GM18499 (cell line): ENCODE measurements around the gene COQ5.
"Not testable (repeated sequence)": the region's sequence is repeated elsewhere in the genome, so short reads cannot be mapped to it uniquely, and the experiment has no call there.

ENCODE experiments used
- ATAC-seq: cut with Tn5 transposase; IDR thresholded peaks from one replicate; pipeline ENCODE4 v1.9.1; 2021; ENCODE audit warnings: moderate number of reproducible peaks; ENCODE audit not compliant: insufficient read depth, unreplicated experiment

COQ5 gene

GRCh38 chr12:120529641-120530417, 871 bp upstream of the COQ5 start:
- ATAC-seq, result no peak

GRCh38 chr12:120522568-120522967, 6.4 kb downstream of the COQ5 start:
- ATAC-seq, result no peak

- not testable (repeated sequence) for ATAC-seq
Observed at GRCh38 chr12:120519324-120519723, 9.6 kb downstream of the COQ5 start.

GRCh38 chr12:120515496-120515895, 13.5 kb downstream of the COQ5 start:
- no peak for ATAC-seq

GRCh38 chr12:120514002-120514401, 15.0 kb downstream of the COQ5 start:
- ATAC-seq, result no peak

- no peak for ATAC-seq
Observed at GRCh38 chr12:120508537-120508936, 20.4 kb downstream of the COQ5 start.

- ATAC-seq, result no peak
Observed at GRCh38 chr12:120504587-120504986, 24.4 kb downstream of the COQ5 start.

- no peak for ATAC-seq
Observed at GRCh38 chr12:120500581-120500980, 28.4 kb downstream of the COQ5 start.

GRCh38 chr12:120498870-120499515, 30.0 kb downstream of the COQ5 start:
- no peak for ATAC-seq

- no peak for ATAC-seq
Observed at GRCh38 chr12:120497524-120498150, 31.3 kb downstream of the COQ5 start.

GRCh38 chr12:120496413-120497340, 32.3 kb downstream of the COQ5 start:
- ATAC-seq, result peak; percentile 5

GRCh38 chr12:120495731-120496412, 33.1 kb downstream of the COQ5 start, which contains the start of gene DYNLL1:
DYNLL1 (plus strand) TSS chr12:120496113; CDS start chr12:120496422, 309 bp downstream.
- peak; percentile 85 for ATAC-seq

GRCh38 chr12:120495186-120495730, 33.7 kb downstream of the COQ5 start:
- ATAC-seq, result no peak

- no peak for ATAC-seq
Observed at GRCh38 chr12:120490833-120491512, 38.0 kb downstream of the COQ5 start.

- ATAC-seq, result no peak
Observed at GRCh38 chr12:120490325-120490724, 38.6 kb downstream of the COQ5 start.

- no peak for ATAC-seq
Observed at GRCh38 chr12:120489018-120489417, 39.9 kb downstream of the COQ5 start.

GRCh38 chr12:120488057-120488640, 40.8 kb downstream of the COQ5 start:
- ATAC-seq, result no peak

- not testable (repeated sequence) for ATAC-seq
Observed at GRCh38 chr12:120487552-120487951, 41.4 kb downstream of the COQ5 start.
